Measurements from ENCODE around the gene STIMATE. TPM values are rescaled to one million over a fixed set of nuclear protein-coding genes. Genes with fewer than 3 reads are reported as not detected.

STIMATE gene
- total RNA-seq, 1 donor from 2014 or later = 10.2 TPM

- H3F3A ChIP-seq (ENCODE audit: low read depth) = peaks cover 4% of the 10 kb centered on the region
- Mint-ChIP-seq H3K27me3 (ENCODE audit: insufficient read depth, low read depth) (peaks cover 4% of the 10 kb centered on the region), H3K4me1 (peaks cover 17% of the 10 kb centered on the region), H3K9me3 (no peaks in the 10 kb centered on the region), H3K4me3 (no peak overlapping the region), H3K27ac (no peak overlapping the region), H3K36me3 (no peaks in the 10 kb centered on the region)
- no peak overlapping the region for H3K9ac ChIP-seq
- no peaks in the 10 kb centered on the region for H4K20me1 ChIP-seq (ENCODE audit: low read depth)
- H3K79me2 ChIP-seq (ENCODE audit: low read depth) = no peaks in the 10 kb centered on the region
- H3K4me3 ChIP-seq = no peak overlapping the region
- no peak overlapping the region for H2AFZ ChIP-seq (replicated peaks)
- no peak overlapping the region for H3K4me2 ChIP-seq
- TF ChIP-seq EZH2phosphoT487 (IDR thresholded peaks at IDR 0.05) = no peak
- TF ChIP-seq CTCF (IDR thresholded peaks at IDR 0.05) = no peak
- TF ChIP-seq EZH2 (IDR thresholded peaks at IDR 0.05) = no peak
- no peak for DNase-seq (ENCODE audit: low spot score)
- no peaks in the 10 kb centered on the region for H3K27me3 ChIP-seq
- H3K9me3 ChIP-seq (ENCODE audit: low read depth) = no peaks in the 10 kb centered on the region
- peaks cover 10% of the 10 kb centered on the region for H3K4me1 ChIP-seq
- H3K27ac ChIP-seq = no peak overlapping the region
- H3K36me3 ChIP-seq = no peaks in the 10 kb centered on the region
Measured at GRCh38 chr3:52817221-52817620, 80.1 kb downstream of the STIMATE start.

- no peaks in the 10 kb centered on the region for H3K36me3 Mint-ChIP-seq
- H3K4me2 ChIP-seq = no peak overlapping the region
- peaks cover 10% of the 10 kb centered on the region for H3K4me1 ChIP-seq
- peaks cover 3% of the 10 kb centered on the region for H3K27me3 Mint-ChIP-seq (ENCODE audit: insufficient read depth, low read depth)
- H3K27ac ChIP-seq = no peak overlapping the region
- H3K4me3 ChIP-seq = no peak overlapping the region
- DNase-seq (ENCODE audit: low spot score) = no peak
- no peaks in the 10 kb centered on the region for H4K20me1 ChIP-seq (ENCODE audit: low read depth)
- no peak overlapping the region for H2AFZ ChIP-seq (replicated peaks)
- TF ChIP-seq EZH2phosphoT487 (IDR thresholded peaks at IDR 0.05) = no peak
- TF ChIP-seq CTCF (IDR thresholded peaks at IDR 0.05) = no peak
- no peak for TF ChIP-seq EZH2 (IDR thresholded peaks at IDR 0.05)
- H3K9me3 Mint-ChIP-seq = no peaks in the 10 kb centered on the region
- no peaks in the 10 kb centered on the region for H3K36me3 ChIP-seq
- H3K9ac ChIP-seq = no peak overlapping the region
- no peaks in the 10 kb centered on the region for H3K9me3 ChIP-seq (ENCODE audit: low read depth)
- peaks cover 17% of the 10 kb centered on the region for H3K4me1 Mint-ChIP-seq
- no peaks in the 10 kb centered on the region for H3K79me2 ChIP-seq (ENCODE audit: low read depth)
- H3K27me3 ChIP-seq = no peaks in the 10 kb centered on the region
- H3K27ac Mint-ChIP-seq = no peak overlapping the region
- no peak overlapping the region for H3K4me3 Mint-ChIP-seq
- H3F3A ChIP-seq (ENCODE audit: low read depth) = peaks cover 4% of the 10 kb centered on the region
Measured at GRCh38 chr3:52816654-52817053, 80.7 kb downstream of the STIMATE start.

- H3K36me3 Mint-ChIP-seq = no peaks in the 10 kb centered on the region
Measured at GRCh38 chr3:52816199-52816598, 81.1 kb downstream of the STIMATE start.

More at GRCh38 chr3:52816199-52816598, 81.1 kb downstream of the STIMATE start:
- Mint-ChIP-seq H3K9me3 (no peaks in the 10 kb centered on the region), H3K27ac (no peak overlapping the region), H3K4me3 (no peak overlapping the region), H3K4me1 (peaks cover 17% of the 10 kb centered on the region), H3K27me3 (ENCODE audit: insufficient read depth, low read depth) (peaks cover 4% of the 10 kb centered on the region)
- no peak for TF ChIP-seq CTCF (IDR thresholded peaks at IDR 0.05)
- no peak for TF ChIP-seq EZH2phosphoT487 (IDR thresholded peaks at IDR 0.05)
- no peak for TF ChIP-seq EZH2 (IDR thresholded peaks at IDR 0.05)
- Histone ChIP-seq H3K27ac (no peak overlapping the region), H3K4me3 (no peak overlapping the region), H3K36me3 (no peaks in the 10 kb centered on the region), H3F3A (ENCODE audit: low read depth) (peaks cover 4% of the 10 kb centered on the region), H3K27me3 (no peaks in the 10 kb centered on the region), H3K9ac (no peak overlapping the region), H4K20me1 (ENCODE audit: low read depth) (no peaks in the 10 kb centered on the region), H3K79me2 (ENCODE audit: low read depth) (no peaks in the 10 kb centered on the region), H2AFZ (replicated peaks) (no peak overlapping the region), H3K4me2 (no peak overlapping the region), H3K4me1 (peaks cover 10% of the 10 kb centered on the region), H3K9me3 (ENCODE audit: low read depth) (no peaks in the 10 kb centered on the region)
- DNase-seq (ENCODE audit: low spot score) = no peak

Data from neural progenitor cell (in vitro differentiated cells).